Ovary (tissue), 9 donors: ENCODE data around the gene NOXA1. TPM values are rescaled to one million over a fixed set of nuclear protein-coding genes. Genes with fewer than 3 reads are reported as not detected.

Source experiments
- DNase-seq, 5 donors: peaks; one replicate each; pipeline ENCODE4 v3.0.0-alpha.2; 2019 to 2020
- H3K27ac ChIP-seq, 2 donors: fragments of 200-600 bp; one replicate each; pipeline versions ENCODE4 v1.5.1 to v1.8.0; 2019 to 2022
- H3K27me3 ChIP-seq: fragments of 200-600 bp; one replicate; pipeline ENCODE4 v1.8.0; 2022
- H3K36me3 ChIP-seq: fragments of 200-600 bp; sonication (generic); one replicate; pipeline ENCODE4 v1.5.1; 2019
- H3K4me1 ChIP-seq: one replicate; pipeline ENCODE4 v1.8.1; 2013; ENCODE audit warnings: mild to moderate bottlenecking, moderate library complexity; ENCODE audit not compliant: insufficient read depth
- H3K4me3 ChIP-seq: fragments of 200-600 bp; sonication (generic); one replicate; pipeline ENCODE4 v1.5.1; 2017
- H3K9me3 ChIP-seq, 2 donors: fragments of 200-600 bp in 1 of 2; sonication (generic) in 1 of 2; one replicate each; pipeline versions ENCODE4 v1.5.1 to v1.8.1; 2013 to 2019; ENCODE audit warnings: mild to moderate bottlenecking in 1 of 2, moderate library complexity in 1 of 2
- CTCF ChIP-seq, 3 donors: fragments of 450-650 bp in 2 of 3; fragments of 200-600 bp in 1 of 3; IDR thresholded peaks; one replicate each; pipeline versions ENCODE4 v1.5.1 to v1.8.0; 2016 to 2022; ENCODE audit warnings: antibody characterized with exemption in 3 of 3, mild to moderate bottlenecking in 1 of 3
- EP300 ChIP-seq: sonication (generic); formaldehyde crosslinking; IDR thresholded peaks from one replicate; pipeline ENCODE4 v1.6.1; 2017; ENCODE audit warnings: antibody characterized with exemption
- POLR2A ChIP-seq: fragments of 450-650 bp; IDR thresholded peaks from one replicate; pipeline ENCODE4 v1.6.1; 2017; ENCODE audit warnings: antibody characterized with exemption, mild to moderate bottlenecking, moderate library complexity
- WGBS, 3 donors: extraction: QIAGEN DNeasy Blood & Tissue Kit in 1 of 3; methylation state at CpG; one replicate each; pipeline versions ENCODE4 v1.1.5 to v1.1.7; 2013 to 2017; 5-methylcytosine and 5-hydroxymethylcytosine counted together
- intact Hi-C, 4 donors: fragments of 100-400 bp; cut with DNase I; formaldehyde crosslinking; loops; one replicate each; pipeline versions ENCODE4 v1.11.0 to v1.15.1; 2022 to 2023
- polyA plus RNA-seq, 2 donors: library from polyadenylated mRNA; stranded (reverse); fragments of 200-250 nt in 1 of 2; fragments of 350-450 nt in 1 of 2; fragmentation: Illumina TruSeq in 1 of 2; extraction: RNeasy Lipid Tissue Mini Kit (QIAGEN cat#74804) in 1 of 2; gene quantifications; one replicate each; pipeline ENCODE4 v1.2.3, GENCODE V29; 2013 to 2014
- total RNA-seq, 7 donors: library from RNA; depleted of rRNA in 2 of 7; stranded (reverse); fragments of >200 nt in 2 of 7; fragmentation: NEBNext Ultra II Directional in 3 of 7; extraction: Animal tissue kit (Norgen Biotek cat#: 25700) in 3 of 7; gene quantifications; one replicate each; pipeline versions ENCODE4 v1.1.0 to v1.2.4, GENCODE V29; 2016 to 2023
- donor health status: DM: no; HTN: no; CAD: no; lungs with moderate emphysema.
- donor health status: DM: no; HTN: no; CAD: no.
- donor health status: Bipolar disorder and iron deficiency.
- donor health status: DM: yes; HTN: yes; CAD: no.
- donor health status: DM: no; HTN: no; CAD: no.
- donor health status: DM: yes; HTN: yes; CAD: no.

The NOXA1 gene
- total and polyA plus RNA-seq, 9 donors, result 7.1 to 18.5 (median 12.1) TPM; not detected in 1

DNA sequence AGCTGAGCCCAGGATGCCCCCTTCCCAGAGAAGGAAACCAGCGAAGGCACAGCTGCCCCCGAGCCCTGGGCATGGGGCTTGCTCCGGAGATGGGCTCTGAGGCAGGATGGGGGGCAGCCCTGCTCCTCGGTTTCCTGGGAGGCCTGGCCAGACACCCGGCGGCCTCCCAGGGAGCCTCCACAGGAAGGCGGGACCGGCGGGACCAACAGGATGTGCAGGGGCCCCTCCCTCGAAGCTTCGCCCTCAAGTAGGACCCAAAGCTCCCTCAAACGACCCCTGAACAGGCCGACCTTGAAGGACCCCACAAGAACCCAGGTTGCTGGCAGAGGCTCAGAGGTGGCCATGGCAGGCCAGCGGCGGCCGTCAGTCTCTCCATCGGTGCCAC lies 11.9 kb upstream of the NOXA1 start:
- no peaks in the 10 kb centered on the region for H3K9me3 ChIP-seq
- TF ChIP-seq CTCF (IDR thresholded peaks at IDR 0.05), result no peak
- H3K27ac ChIP-seq, result no peak overlapping the region
- H3K4me1 ChIP-seq, result peaks cover 22% of the 10 kb centered on the region
- intact Hi-C loops, result no loop called here
- WGBS, 3 donors, result 22 to 40% (median 34%) methylated on average over 1 to 17 of the region's 17 CpGs
- H3K27me3 ChIP-seq, result no peaks in the 10 kb centered on the region
- no peak overlapping the region for H3K4me3 ChIP-seq
- H3K36me3 ChIP-seq, result no peaks in the 10 kb centered on the region
- no peak for DNase-seq

DNA sequence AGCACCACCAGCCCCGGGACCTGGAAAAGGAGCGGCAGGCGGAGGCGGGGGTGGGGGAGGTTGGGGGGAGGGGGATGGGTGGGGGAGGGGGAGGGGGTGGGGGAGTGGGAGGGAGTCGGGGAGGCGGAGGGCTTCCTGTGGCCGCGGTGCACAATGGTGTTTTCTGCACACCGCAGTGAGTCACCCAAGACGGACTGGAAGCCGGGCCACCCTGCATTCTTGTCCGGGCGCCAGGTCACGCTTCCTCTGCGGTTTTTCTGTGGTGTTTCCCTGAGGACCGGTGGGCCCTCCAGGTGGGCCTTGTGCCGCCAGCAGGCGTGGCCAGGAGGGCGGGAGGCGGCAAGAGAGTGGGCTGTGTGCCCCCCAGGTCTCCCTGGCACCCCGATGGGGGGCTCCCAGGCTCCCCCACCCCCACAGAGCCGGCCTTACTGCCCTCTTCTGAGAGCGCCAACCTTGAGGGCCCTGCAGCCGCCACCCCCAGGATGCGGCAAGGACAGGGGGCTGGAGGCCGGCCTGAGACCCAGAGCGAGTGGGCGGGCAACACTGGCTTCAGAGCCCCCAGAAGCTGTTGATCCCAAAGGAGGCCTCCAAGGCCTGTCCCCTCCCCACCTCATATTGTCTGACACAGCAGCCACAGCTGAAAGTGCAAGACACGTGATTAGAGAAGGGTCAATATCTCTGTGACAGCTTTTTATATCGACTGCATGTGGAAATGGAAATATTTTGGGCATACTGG lies 11.4 kb upstream of the NOXA1 start:
- DNase-seq, result peak; percentile 86 to 88 (median 87)
- peaks cover 18% of the 10 kb centered on the region for H3K4me1 ChIP-seq
- intact Hi-C loops, result no loop called here
- H3K9me3 ChIP-seq, result no peaks in the 10 kb centered on the region
- peak overlapping the region; percentile 23 to 53 for H3K27ac ChIP-seq
- no peaks in the 10 kb centered on the region for H3K36me3 ChIP-seq
- WGBS, 3 donors, result 10 to 20% (median 11%) methylated on average over 25 to 30 of the region's 30 CpGs
- H3K27me3 ChIP-seq, result no peaks in the 10 kb centered on the region
- no peak overlapping the region for H3K4me3 ChIP-seq
- TF ChIP-seq CTCF (IDR thresholded peaks at IDR 0.05), result no peak
- TF ChIP-seq EP300, result no peak
- no peak for TF ChIP-seq POLR2A

DNA sequence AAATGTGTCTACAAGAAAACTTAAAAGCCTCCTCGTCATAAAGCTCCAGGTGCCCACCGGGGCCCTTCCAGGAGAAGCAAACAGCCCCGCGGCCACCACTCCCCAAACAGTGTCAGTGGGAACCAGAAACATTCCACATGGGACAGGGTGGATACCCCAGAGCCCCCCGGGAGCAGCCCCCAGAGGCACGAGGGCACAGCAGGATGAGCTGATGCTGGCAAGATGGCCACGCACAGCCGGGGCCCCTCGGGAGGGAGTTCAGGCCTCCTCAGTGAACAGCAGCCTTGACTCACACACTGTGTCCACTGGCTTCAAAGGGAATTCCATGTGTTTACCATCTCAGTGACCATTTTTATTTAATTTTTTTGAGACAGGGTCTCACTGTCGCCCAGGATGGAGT lies 10.8 kb upstream of the NOXA1 start:
- intact Hi-C loops, result no loop called here
- DNase-seq, result peak in 1 of 5 donors; percentile 38
- no peaks in the 10 kb centered on the region for H3K36me3 ChIP-seq
- H3K9me3 ChIP-seq, result no peaks in the 10 kb centered on the region
- H3K27me3 ChIP-seq, result no peaks in the 10 kb centered on the region
- TF ChIP-seq CTCF (IDR thresholded peaks at IDR 0.05) (no peak), POLR2A (no peak), EP300 (no peak)
- H3K4me3 ChIP-seq, result no peak overlapping the region
- WGBS, 3 donors, result 57 to 63% (median 59%) methylated on average over 10 of the region's 10 CpGs
- H3K4me1 ChIP-seq, result peaks cover 18% of the 10 kb centered on the region
- no peak overlapping the region for H3K27ac ChIP-seq

GRCh38 chr9:137415451-137415850 lies 7.7 kb upstream of the NOXA1 start:
- H3K27me3 ChIP-seq, result no peaks in the 10 kb centered on the region
- H3K9me3 ChIP-seq, result no peaks in the 10 kb centered on the region
- H3K36me3 ChIP-seq, result no peaks in the 10 kb centered on the region
- no peak overlapping the region for H3K4me3 ChIP-seq
- DNase-seq, result no peak
- H3K27ac ChIP-seq, result no peak overlapping the region
- intact Hi-C loops, result no loop called here
- no peak for TF ChIP-seq POLR2A
- TF ChIP-seq EP300, result no peak
- TF ChIP-seq CTCF (IDR thresholded peaks at IDR 0.05), result no peak
- WGBS, 3 donors, result 85 to 98% (median 85%) methylated on average over 5 of the region's 5 CpGs
- H3K4me1 ChIP-seq, result peaks cover 14% of the 10 kb centered on the region
